Measurements from ENCODE around the gene OTOS.

DNA sequence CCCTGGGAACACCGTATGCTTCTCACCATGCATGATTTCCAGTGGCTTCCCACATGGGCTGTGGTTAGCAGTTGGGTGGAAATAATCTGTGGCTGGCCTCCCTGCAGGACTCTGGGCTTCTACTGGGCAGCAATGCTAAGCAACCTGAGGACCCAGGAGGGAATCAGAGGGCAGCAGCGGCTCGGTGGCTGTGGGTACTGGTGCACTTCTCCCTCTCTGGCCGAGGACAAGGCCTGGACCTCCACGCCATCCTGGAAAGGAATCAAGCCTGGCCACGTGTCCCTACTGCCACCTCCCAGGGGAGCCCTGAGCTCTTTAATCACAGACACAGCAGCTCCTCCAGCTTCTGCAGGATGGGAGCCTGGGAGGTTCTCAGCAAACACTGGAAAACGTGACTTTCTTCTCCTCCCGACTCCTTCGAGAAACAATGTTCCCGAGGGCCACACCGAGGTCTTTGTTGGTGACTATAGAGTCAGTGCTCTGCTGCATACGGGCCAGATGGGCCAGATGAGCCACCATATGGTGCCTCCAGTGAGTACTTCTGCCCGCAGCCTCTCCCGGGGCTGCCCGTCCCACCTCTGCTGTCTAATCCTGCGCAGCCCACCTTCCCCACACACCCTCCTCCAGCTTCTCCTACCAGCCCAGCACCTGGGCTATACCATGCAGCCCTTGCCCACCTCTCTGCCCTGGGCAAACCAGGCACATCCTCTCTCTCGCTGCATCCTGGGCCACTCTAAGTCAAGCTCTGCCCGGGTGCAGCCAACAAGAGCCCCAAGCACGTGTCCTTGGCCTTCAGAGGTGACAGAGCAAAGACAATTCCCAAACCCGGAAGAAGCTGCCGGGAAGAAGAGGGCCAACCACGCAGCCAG, 42.8 kb upstream of the OTOS start:
- no peak for TF ChIP-seq POLR2AphosphoS5 (IDR thresholded peaks at IDR 0.05; ENCODE audit: low read depth, low read length)
- TF ChIP-seq, protein P1, sequence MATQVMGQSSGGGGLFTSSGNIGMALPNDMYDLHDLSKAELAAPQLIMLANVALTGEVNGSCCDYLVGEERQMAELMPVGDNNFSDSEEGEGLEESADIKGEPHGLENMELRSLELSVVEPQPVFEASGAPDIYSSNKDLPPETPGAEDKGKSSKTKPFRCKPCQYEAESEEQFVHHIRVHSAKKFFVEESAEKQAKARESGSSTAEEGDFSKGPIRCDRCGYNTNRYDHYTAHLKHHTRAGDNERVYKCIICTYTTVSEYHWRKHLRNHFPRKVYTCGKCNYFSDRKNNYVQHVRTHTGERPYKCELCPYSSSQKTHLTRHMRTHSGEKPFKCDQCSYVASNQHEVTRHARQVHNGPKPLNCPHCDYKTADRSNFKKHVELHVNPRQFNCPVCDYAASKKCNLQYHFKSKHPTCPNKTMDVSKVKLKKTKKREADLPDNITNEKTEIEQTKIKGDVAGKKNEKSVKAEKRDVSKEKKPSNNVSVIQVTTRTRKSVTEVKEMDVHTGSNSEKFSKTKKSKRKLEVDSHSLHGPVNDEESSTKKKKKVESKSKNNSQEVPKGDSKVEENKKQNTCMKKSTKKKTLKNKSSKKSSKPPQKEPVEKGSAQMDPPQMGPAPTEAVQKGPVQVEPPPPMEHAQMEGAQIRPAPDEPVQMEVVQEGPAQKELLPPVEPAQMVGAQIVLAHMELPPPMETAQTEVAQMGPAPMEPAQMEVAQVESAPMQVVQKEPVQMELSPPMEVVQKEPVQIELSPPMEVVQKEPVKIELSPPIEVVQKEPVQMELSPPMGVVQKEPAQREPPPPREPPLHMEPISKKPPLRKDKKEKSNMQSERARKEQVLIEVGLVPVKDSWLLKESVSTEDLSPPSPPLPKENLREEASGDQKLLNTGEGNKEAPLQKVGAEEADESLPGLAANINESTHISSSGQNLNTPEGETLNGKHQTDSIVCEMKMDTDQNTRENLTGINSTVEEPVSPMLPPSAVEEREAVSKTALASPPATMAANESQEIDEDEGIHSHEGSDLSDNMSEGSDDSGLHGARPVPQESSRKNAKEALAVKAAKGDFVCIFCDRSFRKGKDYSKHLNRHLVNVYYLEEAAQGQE (IDR thresholded peaks at IDR 0.05; ENCODE audit: insufficient read depth in 1 of 2, low read depth in 2 of 2, low read length in 2 of 2): no peak
- no peak for TF ChIP-seq TAF1 (IDR thresholded peaks at IDR 0.05; ENCODE audit: borderline replicate concordance, insufficient read depth, low read length)
- no peak for TF ChIP-seq SIN3A (IDR thresholded peaks at IDR 0.05; ENCODE audit: borderline replicate concordance, insufficient read depth, low read length)
- TF ChIP-seq FOXP2 (optimal IDR thresholded peaks at IDR 0.05; ENCODE audit: borderline replicate concordance, extremely low read depth, extremely low read length, insufficient read depth): no peak
